DOHH2 (cell line): ENCODE measurements around the gene CENPN.

Source experiments
- H3F3A ChIP-seq: fragments of 200-600 bp; sonication (generic), shearing (Covaris generic); 2 replicates; pipeline ENCODE4 v1.6.0; 2016; ENCODE audit warnings: antibody characterized with exemption, mild to moderate bottlenecking; ENCODE audit not compliant: control insufficient read depth, insufficient read depth
- H3K27ac ChIP-seq: fragments of 200-600 bp; sonication (generic); 2 replicates; pipeline ENCODE4 v1.5.1; 2014; ENCODE audit warnings: low read depth, mild to moderate bottlenecking, low read length, moderate library complexity
- H3K27me3 ChIP-seq: fragments of 200-600 bp; sonication (generic); 2 replicates; pipeline ENCODE4 v1.6.1; 2014; ENCODE audit warnings: mild to moderate bottlenecking, low read length, mixed read lengths; ENCODE audit not compliant: control insufficient read depth
- H3K36me3 ChIP-seq: fragments of 200-600 bp; sonication (generic); 2 replicates; pipeline ENCODE4 v1.6.1; 2014; ENCODE audit warnings: mild to moderate bottlenecking, low read length, moderate library complexity, mixed read lengths; ENCODE audit not compliant: control insufficient read depth
- H3K4me1 ChIP-seq: fragments of 200-600 bp; sonication (generic); 2 replicates; pipeline ENCODE4 v1.6.1; 2014; ENCODE audit warnings: mild to moderate bottlenecking, low read length, mixed read lengths; ENCODE audit not compliant: control insufficient read depth
- H3K4me2 ChIP-seq: fragments of 200-600 bp; sonication (generic); 2 replicates; pipeline ENCODE4 v1.6.0; 2014; ENCODE audit warnings: mild to moderate bottlenecking, low read length, moderate library complexity
- H3K4me3 ChIP-seq: fragments of 200-600 bp; sonication (generic); 2 replicates; pipeline ENCODE4 v1.5.1; 2014; ENCODE audit warnings: mild to moderate bottlenecking, low read length, mixed read lengths
- H3K79me2 ChIP-seq: fragments of 200-600 bp; sonication (generic); 2 replicates; pipeline ENCODE4 v1.6.1; 2014; ENCODE audit warnings: mild to moderate bottlenecking, low read length, mixed read lengths; ENCODE audit not compliant: control insufficient read depth
- H3K9me2 ChIP-seq: fragments of 200-600 bp; sonication (generic); replicated peaks from 2 replicates; pipeline ENCODE4 v1.6.1; 2014; ENCODE audit warnings: mild to moderate bottlenecking, low read length, mixed read lengths; ENCODE audit not compliant: control insufficient read depth
- H3K9me3 ChIP-seq: fragments of 200-600 bp; sonication (generic); 2 replicates; pipeline ENCODE4 v1.6.1; 2014; ENCODE audit warnings: antibody characterized with exemption, low read length, mixed read lengths; ENCODE audit not compliant: control insufficient read depth, insufficient read depth
- H4K20me1 ChIP-seq: fragments of 200-600 bp; sonication (generic); 2 replicates; pipeline ENCODE4 v1.6.0; 2014; ENCODE audit warnings: low read depth, mild to moderate bottlenecking, antibody characterized with exemption, low read length, moderate library complexity; ENCODE audit not compliant: control insufficient read depth, insufficient read depth
- EZH2phosphoT487 ChIP-seq: fragments of 200-600 bp; sonication (generic); IDR thresholded peaks from 2 replicates; pipeline ENCODE4 v1.6.1; 2017; ENCODE audit warnings: borderline replicate concordance, mild to moderate bottlenecking, antibody characterized with exemption, low read length, moderate library complexity, mixed read lengths
- TF ChIP-seq, protein P1 (sequence below): fragments of 200-600 bp; sonication (generic); IDR thresholded peaks from one replicate; pipeline ENCODE4 v1.5.1; 2014; ENCODE audit warnings: antibody characterized with exemption, mild to moderate bottlenecking, low read depth, low read length; ENCODE audit not compliant: poor library complexity, severe bottlenecking

Gene CENPN

GRCh38 chr16:81081014-81081413 is 74.0 kb downstream of the CENPN start:
- TF ChIP-seq EZH2phosphoT487 = no peak
- TF ChIP-seq, protein P1, sequence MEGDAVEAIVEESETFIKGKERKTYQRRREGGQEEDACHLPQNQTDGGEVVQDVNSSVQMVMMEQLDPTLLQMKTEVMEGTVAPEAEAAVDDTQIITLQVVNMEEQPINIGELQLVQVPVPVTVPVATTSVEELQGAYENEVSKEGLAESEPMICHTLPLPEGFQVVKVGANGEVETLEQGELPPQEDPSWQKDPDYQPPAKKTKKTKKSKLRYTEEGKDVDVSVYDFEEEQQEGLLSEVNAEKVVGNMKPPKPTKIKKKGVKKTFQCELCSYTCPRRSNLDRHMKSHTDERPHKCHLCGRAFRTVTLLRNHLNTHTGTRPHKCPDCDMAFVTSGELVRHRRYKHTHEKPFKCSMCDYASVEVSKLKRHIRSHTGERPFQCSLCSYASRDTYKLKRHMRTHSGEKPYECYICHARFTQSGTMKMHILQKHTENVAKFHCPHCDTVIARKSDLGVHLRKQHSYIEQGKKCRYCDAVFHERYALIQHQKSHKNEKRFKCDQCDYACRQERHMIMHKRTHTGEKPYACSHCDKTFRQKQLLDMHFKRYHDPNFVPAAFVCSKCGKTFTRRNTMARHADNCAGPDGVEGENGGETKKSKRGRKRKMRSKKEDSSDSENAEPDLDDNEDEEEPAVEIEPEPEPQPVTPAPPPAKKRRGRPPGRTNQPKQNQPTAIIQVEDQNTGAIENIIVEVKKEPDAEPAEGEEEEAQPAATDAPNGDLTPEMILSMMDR = no peak
- no peaks in the 10 kb centered on the region for H3K27me3 ChIP-seq
- H3K9me3 ChIP-seq = no peaks in the 10 kb centered on the region
- no peaks in the 10 kb centered on the region for H4K20me1 ChIP-seq
- peaks cover 12% of the 10 kb centered on the region for H3K36me3 ChIP-seq
- no peak overlapping the region for H3K4me3 ChIP-seq
- 0 out of 2 replicates have a peak, but pooled peaks cover 3% of the 10 kb centered on the region for H3F3A ChIP-seq
- H3K27ac ChIP-seq = no peak overlapping the region
- H3K4me1 ChIP-seq = peaks cover 13% of the 10 kb centered on the region
- no peaks in the 10 kb centered on the region for H3K79me2 ChIP-seq
- no peaks in the 10 kb centered on the region for H3K9me2 ChIP-seq
- H3K4me2 ChIP-seq = no peak overlapping the region
